CD4-positive, alpha-beta T cell treated with Interleukin-6 at 100 ng/mL for 8 hours (primary cell): ENCODE data around the gene ALS2.

Experiments used
- DNase-seq: peaks from one replicate; pipeline ENCODE4 v3.0.0-alpha.2; 2020; ENCODE audit warnings: mixed read lengths, low spot score

Gene ALS2

GRCh38 chr2:201754717-201755415, 25.9 kb downstream of the ALS2 start:
- no peak for DNase-seq

- DNase-seq = no peak
These were observed 29.2 kb downstream of the ALS2 start for GRCh38 chr2:201751566-201751965.

DNA sequence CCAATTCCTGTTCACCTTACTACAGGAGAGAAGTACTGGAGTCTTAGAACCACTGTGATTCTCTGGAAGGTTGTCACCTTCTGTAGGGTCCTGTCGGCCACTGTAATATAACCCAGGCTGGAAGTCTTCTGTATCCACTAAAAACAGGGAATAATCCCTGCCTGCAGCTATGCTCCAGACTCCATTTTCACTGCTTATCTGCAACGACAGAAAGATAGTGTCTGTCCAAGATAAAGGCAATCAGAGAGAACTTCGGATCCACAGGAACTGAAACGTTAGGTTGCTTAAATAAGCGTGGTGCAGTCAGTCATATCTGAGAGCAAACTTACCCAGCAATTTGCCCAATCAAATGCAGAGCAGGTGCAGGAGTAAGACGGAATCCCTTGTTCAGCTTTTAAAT, 34.2 kb downstream of the ALS2 start:
- no peak for DNase-seq

DNA sequence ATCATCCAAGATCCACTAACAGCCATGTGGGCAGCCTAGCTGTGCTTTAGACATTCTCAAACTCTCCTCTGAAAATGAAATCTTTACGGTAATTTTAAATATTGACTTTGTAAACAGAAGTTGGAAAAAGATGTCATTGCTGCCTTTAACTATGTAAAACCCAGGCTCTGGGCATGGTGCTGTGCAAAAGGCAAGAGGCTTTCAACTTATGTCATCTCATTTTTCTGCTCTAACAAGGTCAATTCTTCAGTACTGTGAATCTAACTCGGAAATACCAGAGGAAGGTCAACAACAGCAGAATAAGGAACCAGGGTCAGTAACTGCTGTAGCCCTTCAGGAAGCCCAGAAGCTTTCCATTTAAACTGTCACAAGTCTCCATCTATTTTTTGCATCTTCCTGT, 45.2 kb downstream of the ALS2 start:
- DNase-seq = no peak

DNA sequence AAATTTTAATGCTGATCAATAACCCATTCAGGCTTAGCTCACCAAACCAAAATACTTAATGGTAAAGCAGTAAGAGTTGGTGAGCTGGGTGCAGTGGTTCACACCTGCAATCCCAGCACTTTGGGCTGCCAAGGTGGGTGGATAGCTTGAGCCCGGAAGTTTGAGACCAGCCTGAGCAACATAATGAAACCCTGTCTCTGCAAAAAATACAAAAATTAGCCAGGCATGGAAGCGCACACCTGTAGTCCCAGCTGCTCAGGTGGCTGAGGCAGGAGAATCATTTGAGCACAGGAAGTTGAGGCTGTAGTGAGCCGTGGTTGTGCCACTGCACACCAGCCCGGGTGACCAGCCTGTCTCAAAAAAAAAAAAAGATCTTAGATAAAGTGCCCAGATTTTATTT, 46.6 kb downstream of the ALS2 start:
- no peak for DNase-seq

DNA sequence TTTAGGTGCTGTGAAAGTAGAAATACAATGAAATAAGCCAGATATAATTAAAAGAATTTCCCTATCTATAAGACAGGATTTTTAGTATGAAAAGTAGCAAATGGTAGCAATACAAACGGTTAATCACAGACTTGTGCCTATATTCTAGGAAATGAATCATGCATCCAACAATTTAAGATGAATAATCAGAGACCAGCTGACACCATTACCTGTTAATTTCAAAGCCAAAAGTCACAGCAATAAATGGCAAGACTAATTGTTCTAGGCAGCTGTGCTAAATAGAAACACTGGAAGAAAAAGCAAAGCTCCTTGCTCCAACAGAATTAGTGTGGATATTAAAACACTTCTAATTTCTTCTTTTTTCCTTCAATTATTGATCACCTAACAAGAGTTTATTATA, 47.2 kb downstream of the ALS2 start:
- no peak for DNase-seq

GRCh38 chr2:201730651-201731285, 50.0 kb downstream of the ALS2 start:
- DNase-seq = no peak

DNA sequence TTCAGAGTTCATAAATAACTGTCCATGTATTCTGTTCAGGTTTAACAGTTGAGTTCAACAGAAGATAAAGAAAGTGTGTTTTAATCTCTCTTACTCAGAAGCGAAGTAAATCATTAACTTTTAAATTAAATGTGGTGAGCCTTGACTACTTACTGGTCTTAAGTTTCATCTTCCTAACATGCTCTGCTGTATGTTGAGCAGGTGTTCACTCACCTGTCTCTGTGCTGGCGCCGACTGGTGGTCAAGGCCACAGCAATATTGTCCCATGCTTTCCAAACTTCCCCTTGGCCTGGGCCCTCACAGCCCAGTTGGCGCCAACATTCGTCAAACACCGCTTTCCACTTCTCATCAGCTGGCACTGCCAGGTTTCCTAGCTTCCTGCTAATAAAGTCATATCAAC, 65.3 kb downstream of the ALS2 start:
- DNase-seq = no peak

DNA sequence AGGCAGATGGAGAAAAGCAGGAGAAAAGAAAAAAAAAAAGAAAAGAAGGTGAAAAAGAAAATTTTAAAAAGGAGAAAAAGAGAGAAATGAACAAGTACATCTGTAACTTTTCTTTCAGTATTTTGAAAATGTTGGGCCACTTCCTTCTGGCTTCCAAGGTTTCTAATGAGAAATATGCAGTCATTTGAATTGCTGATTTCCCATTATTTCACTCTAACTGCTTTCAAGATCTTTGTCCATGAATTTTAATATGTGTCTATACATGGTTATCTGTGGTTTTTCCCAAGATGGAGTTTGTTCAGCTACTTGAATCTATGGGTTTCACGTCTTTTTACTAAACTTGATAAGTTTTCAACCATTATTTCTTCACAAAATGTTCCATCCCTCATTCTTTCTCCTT, 68.0 kb downstream of the ALS2 start:
- no peak for DNase-seq

DNA sequence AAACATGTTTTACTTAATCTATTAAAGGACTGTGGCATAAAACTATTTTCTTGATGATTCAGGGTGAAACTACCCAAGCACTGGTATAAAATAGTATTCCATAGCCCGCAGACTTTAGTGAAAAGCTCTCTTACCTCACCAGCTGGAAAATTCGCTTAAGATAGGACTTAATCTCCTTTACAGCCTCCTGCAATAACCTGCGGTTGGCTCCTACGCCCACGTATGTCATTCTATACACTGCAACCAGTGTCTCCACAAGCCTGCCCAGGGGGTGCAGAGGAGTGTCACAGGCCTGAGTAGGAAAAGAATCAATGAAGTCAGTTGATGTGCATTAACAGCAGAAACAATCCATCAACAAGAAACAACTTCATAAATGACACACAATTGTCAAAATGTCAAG, 71.0 kb downstream of the ALS2 start:
- no peak for DNase-seq

DNA sequence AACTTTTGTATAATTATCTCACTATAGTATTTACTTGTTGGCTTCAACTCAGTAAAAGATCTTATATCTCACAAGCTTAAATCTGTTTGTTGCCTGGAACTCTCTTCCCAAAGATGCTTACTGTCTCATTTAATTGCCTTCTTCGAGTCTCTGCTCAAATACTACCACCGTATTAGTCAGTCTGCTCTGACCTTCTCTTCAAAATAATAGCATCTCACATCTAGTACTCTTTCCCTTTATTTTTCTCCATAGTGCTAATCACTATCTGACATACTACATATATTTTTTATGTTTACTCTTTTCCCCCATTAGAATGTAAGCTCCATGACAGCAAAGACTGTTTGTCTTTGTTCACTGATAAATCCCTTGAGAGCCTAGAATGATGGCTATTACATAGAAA, 71.7 kb downstream of the ALS2 start:
- DNase-seq = no peak

DNA sequence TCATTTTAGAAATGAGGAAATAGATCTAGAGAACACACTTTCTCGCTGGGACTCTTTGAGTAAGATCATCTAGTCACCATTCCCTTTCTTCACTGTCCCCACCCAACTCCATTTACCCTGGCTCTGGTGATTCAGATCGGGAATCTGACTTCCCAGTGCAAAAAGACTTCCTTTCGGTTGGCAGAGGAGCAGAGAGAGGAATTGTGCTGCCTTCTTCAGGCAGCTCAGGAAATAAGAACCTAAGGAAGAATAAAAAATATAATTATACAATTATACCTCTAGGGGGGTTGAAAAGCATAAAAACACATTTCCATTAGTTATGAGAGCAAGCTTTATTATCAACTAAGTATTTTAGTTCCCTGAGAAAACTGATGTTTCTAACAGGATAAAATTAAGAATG, 73.0 kb downstream of the ALS2 start:
- no peak for DNase-seq

GRCh38 chr2:201707142-201707541, 73.6 kb downstream of the ALS2 start:
- DNase-seq = no peak

DNA sequence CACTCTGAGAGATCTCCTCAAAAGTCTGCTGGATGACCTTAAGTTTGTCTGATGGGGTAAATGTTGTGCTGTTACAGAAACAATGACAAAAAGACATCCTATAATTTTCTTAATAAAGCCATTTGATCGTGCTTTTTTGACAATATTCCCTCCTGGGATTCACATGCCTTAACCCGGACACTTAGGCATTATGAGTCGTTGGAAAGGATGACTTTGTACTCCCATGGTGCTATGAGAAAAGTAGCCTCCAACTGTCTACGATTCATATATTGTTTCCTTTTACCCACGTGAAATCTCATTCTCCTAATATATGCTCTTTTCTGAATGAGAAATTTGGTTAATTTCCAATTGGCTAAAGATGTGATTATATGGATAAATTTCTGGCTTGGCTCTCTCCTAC, 76.2 kb downstream of the ALS2 start:
- no peak for DNase-seq

- DNase-seq = no peak
These were observed 79.1 kb downstream of the ALS2 start for GRCh38 chr2:201701646-201702045.

DNA sequence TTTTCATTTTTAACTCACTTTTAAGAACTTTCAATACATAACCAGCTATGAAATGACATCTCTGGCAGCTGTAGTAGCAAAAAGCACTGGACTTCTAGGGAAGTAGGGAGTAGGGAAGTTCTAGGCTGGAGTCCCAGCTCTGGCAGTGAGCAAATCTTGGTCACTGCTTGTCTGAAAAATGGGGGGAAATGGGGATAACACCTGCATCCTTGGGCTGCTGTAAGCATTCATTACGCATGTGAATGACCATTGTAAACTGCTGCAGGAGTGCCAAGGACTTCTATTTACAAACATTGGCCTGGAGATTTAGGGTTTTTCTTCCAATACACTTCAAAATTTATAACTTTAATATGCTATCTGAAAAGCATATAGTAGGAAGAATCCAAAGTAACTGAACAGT, 81.3 kb downstream of the ALS2 start:
- no peak for DNase-seq

DNA sequence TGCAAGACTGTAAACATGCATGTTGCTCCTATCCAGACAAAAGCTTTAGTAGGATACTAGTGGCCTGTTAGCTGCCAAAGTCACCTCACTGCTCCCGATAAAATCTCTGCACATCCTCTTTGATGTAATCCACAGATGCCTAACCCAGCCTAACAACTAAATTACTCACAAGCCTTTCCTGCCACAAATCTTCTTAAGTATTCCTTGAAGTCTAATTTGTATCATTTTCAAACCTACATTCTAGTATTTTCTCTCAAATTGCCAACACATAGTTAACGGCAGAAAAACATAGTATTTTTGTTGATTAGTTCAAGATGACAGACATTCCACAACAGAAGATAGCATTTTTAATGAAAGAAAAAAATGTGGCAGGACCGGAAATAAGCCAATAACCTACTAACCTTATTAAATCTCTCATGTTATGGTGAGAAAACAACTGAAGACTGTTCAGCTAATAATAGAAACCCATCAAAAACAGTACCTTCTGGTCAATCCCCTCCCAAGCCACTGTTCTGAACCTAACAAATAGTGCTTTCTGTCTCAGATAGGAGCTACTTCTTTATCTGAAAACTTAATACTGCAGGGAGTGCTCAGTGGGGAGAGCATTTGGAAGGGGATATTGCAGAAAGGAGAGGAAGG, 82.0 kb downstream of the ALS2 start, which contains the start of gene MPP4:
Gene MPP4 (minus strand): TSS at position 57 of the 639 bp plus-strand sequence. CDS start 4,690 bp downstream, outside the sequence.
- DNase-seq = no peak

- DNase-seq = no peak
These were observed 82.8 kb downstream of the ALS2 start for GRCh38 chr2:201697899-201698298.

DNA sequence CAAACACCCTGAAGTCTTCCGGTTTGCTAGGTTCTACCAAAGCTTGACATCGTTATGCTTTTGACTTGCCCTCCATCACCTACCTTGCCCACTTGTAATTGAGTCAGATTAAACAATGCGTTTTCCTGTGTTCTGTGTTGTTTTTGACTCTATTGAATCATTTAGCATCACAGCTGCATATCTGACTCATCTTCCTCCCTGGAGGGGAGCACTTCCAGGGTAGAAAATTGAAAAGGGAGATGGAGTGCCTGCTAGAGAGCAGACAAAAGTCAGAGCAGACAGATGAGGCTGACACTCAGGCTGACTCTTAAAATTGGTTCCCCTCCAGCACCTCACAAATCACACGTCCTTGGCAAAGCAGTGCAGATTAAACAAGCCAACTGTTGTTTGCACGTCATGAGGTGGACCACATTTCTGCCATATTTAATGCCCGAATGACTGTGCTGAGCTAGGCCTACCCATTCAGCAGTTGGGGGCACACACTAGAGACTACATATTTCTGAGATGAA, 84.5 kb downstream of the ALS2 start:
- no peak for DNase-seq

DNA sequence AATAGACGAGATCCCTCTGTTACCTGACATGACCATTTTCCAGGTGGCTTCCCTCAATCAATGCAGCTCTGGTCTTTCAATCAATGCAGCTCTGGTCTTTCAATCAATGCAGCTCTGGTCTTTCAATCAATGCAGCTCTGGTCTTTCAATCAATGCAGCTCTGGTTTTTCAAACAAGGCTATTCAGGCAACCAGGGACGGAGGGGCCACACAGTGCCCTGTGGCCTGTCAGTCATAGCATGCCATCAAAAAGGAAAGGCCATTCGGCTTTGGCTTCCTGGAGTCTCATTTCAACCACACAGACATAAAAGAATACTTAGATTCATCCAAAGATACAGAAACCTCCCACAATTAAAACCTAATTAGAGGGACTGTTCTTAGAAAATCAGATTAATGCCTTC, 95.6 kb downstream of the ALS2 start:
- no peak for DNase-seq

GRCh38 chr2:201680743-201681142, 100.0 kb downstream of the ALS2 start:
- DNase-seq = peak; percentile 6

DNA sequence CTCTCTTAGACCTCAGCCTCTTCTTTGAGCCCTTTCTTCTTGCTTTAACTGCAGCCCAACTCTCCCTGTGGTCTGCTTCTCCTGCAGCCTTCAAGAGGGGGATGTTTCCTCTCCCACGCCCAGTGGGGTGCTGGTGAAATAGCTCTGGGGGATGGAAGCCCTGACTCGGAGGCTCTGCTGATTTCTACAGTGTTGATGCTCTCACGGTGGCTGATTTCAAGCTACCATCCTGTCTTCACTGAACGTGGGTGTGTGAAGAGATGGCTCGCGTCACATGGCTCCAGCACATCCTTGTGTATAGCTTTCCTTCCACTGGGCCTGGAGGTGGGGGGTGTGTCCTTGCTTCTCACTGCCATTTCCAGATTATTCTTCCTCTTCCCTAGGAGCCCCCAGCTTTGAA, 102.3 kb downstream of the ALS2 start:
- DNase-seq = no peak

DNA sequence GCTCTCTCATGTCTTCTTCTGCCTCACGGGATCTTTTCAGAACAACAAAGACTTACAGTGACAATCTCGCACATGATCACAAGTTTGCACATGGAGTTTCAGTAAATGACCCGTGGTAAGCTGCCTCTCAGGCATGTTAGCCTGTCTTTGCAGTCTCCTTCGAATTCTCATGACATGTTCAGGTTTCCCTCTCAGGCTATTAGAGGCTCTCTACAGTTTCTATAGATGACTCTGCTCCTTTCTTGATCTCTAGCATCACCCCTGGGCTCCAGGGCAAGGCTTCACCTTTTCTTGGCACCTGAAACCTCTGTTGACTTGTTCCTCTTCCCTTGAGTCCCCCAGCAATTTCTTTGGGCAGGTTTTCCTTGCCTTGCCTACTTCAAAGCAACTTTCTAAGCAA, 105.3 kb downstream of the ALS2 start:
- DNase-seq = no peak
